Colonic mucosa (tissue), 4 donors: ENCODE results near the gene AOX1. TPM values are rescaled to one million over a fixed set of nuclear protein-coding genes. Genes with fewer than 3 reads are reported as not detected.
"Not testable (repeated sequence)": the region's sequence is repeated elsewhere in the genome, so short reads cannot be mapped to it uniquely, and the experiment has no call there.

ENCODE experiments used
- DNase-seq: peaks from one replicate; pipeline ENCODE4 v3.0.0-alpha.2; 2020
- H3K27ac ChIP-seq: fragments of 200-600 bp; one replicate; pipeline ENCODE4 v1.8.0; 2021
- H3K27me3 ChIP-seq: fragments of 200-600 bp; one replicate; pipeline ENCODE4 v1.8.0; 2021
- H3K36me3 ChIP-seq: fragments of 200-600 bp; one replicate; pipeline ENCODE4 v1.8.0; 2021
- H3K4me1 ChIP-seq: fragments of 200-600 bp; one replicate; pipeline ENCODE4 v1.8.0; 2021; ENCODE audit warnings: mild to moderate bottlenecking
- H3K4me3 ChIP-seq: fragments of 200-600 bp; one replicate; pipeline ENCODE4 v1.8.0; 2021
- H3K9ac ChIP-seq, 2 donors: one replicate each; pipeline ENCODE4 v1.7.0; 2013; ENCODE audit warnings: control low read depth in 2 of 2, low read depth in 2 of 2, low read length in 2 of 2
- H3K9me3 ChIP-seq: fragments of 200-600 bp; one replicate; pipeline ENCODE4 v1.8.0; 2021
- CTCF ChIP-seq: fragments of 200-600 bp; IDR thresholded peaks from one replicate; pipeline ENCODE4 v1.8.0; 2022; ENCODE audit warnings: antibody characterized with exemption, mild to moderate bottlenecking
- intact Hi-C: fragments of 100-400 bp; cut with DNase I; formaldehyde crosslinking; loops from one replicate; pipeline ENCODE4 v1.14.1; 2022
- total RNA-seq, 2 donors: library from RNA; stranded (reverse); fragmentation: NEBNext Ultra II Directional in 1 of 2; extraction: Animal tissue kit (Norgen Biotek cat#: 25700) in 1 of 2; gene quantifications; one replicate each; pipeline ENCODE4 v1.2.1, GENCODE V29; 2021
- donor health status: healthy.
- donor health status: DM: no; HTN: no; CAD: no.
- donor health status: DM: no; HTN: no; CAD: no.

Gene AOX1
- total RNA-seq, result 1 to 10 TPM; 2.9 to 3.3 TPM

- no peak within 1 kb of the TSS for H3K27ac ChIP-seq
- H3K27me3 ChIP-seq, result no peaks in the 10 kb centered on the region
- intact Hi-C loops, result no loop called here
- TF ChIP-seq CTCF, result no peak
- peak; percentile 64 for DNase-seq
- peak within 1 kb of the TSS; percentile 34 for H3K4me3 ChIP-seq
- H3K9me3 ChIP-seq, result no peaks in the 10 kb centered on the region
- H3K9ac ChIP-seq, result peak within 1 kb of the TSS; percentile 37 to 56
- H3K36me3 ChIP-seq, result no peaks in the 10 kb centered on the region
- H3K4me1 ChIP-seq, result no peaks in the 10 kb centered on the region
Measured at GRCh38 chr2:200585730-200586643, at the start of gene AOX1. AOX1 (plus strand) TSS chr2:200586014; CDS start chr2:200586109, 95 bp downstream.

GRCh38 chr2:200538139-200538538 is 47.7 kb upstream of the AOX1 start:
- H3K36me3 ChIP-seq, result no peaks in the 10 kb centered on the region
- no peak for TF ChIP-seq CTCF
- intact Hi-C loops, result no loop called here
- H3K4me1 ChIP-seq, result no peaks in the 10 kb centered on the region
- H3K9ac ChIP-seq, result no peak overlapping the region
- no peaks in the 10 kb centered on the region for H3K27me3 ChIP-seq
- H3K27ac ChIP-seq, result no peak overlapping the region
- no peak overlapping the region for H3K4me3 ChIP-seq
- H3K9me3 ChIP-seq, result no peaks in the 10 kb centered on the region
- no peak for DNase-seq

- no peak for TF ChIP-seq CTCF
- Histone ChIP-seq H3K27ac (no peak overlapping the region), H3K4me1 (no peaks in the 10 kb centered on the region), H3K36me3 (no peaks in the 10 kb centered on the region), H3K27me3 (no peaks in the 10 kb centered on the region), H3K4me3 (no peak overlapping the region), H3K9ac (no peak overlapping the region), H3K9me3 (no peaks in the 10 kb centered on the region)
- no peak for DNase-seq
- intact Hi-C loops, result no loop called here
Measured at GRCh38 chr2:200540793-200541192, 45.0 kb upstream of the AOX1 start.

GRCh38 chr2:200566596-200566995 is 19.2 kb upstream of the AOX1 start:
- H3K36me3 ChIP-seq, DNase-seq, H3K9ac ChIP-seq, H3K27me3 ChIP-seq, H3K9me3 ChIP-seq, H3K27ac ChIP-seq, H3K4me1 ChIP-seq, H3K4me3 ChIP-seq, intact Hi-C loops: not testable (repeated sequence)

- TF ChIP-seq CTCF, result no peak
- no peak overlapping the region for H3K9ac ChIP-seq
- intact Hi-C loops, result no loop called here
- H3K36me3 ChIP-seq, result no peaks in the 10 kb centered on the region
- no peak overlapping the region for H3K4me3 ChIP-seq
- no peak for DNase-seq
- H3K9me3 ChIP-seq, result no peaks in the 10 kb centered on the region
- H3K27ac ChIP-seq, result no peak overlapping the region
- no peaks in the 10 kb centered on the region for H3K27me3 ChIP-seq
- H3K4me1 ChIP-seq, result no peaks in the 10 kb centered on the region
Measured at GRCh38 chr2:200567932-200568331, 17.9 kb upstream of the AOX1 start.

GRCh38 chr2:200575957-200576356 is 9.9 kb upstream of the AOX1 start:
- TF ChIP-seq CTCF, result no peak
- H3K27ac ChIP-seq, result no peak overlapping the region
- intact Hi-C loops, result loop anchor here (5.0 kb wide), 1 partner anchor 126 kb away; no protein-coding TSS in a partner anchor

More at GRCh38 chr2:200575957-200576356, 9.9 kb upstream of the AOX1 start:
- Histone ChIP-seq H3K36me3 (no peaks in the 10 kb centered on the region), H3K27me3 (no peaks in the 10 kb centered on the region), H3K9ac (no peak overlapping the region), H3K4me1 (no peaks in the 10 kb centered on the region), H3K4me3 (no peak overlapping the region), H3K9me3 (no peaks in the 10 kb centered on the region)
- DNase-seq, result no peak
